ENCODE data around the gene HRG. TPM values are rescaled to one million over a fixed set of nuclear protein-coding genes. Genes with fewer than 3 reads are reported as not detected.

HRG gene
- total and polyA plus RNA-seq, 4 donors = not detected

GRCh38 chr3:186719945-186720739 is 54.3 kb downstream of the HRG start:
- H3K4me3 ChIP-seq (ENCODE audit: low read length in 2 of 2) = no peak overlapping the region
- DNase-seq (no peak), ATAC-seq (ENCODE audit: low FRiP score) (no peak)
- no peaks in the 10 kb centered on the region for H3K9me3 ChIP-seq (ENCODE audit: control insufficient read depth, low read length)
- intact Hi-C loops (cut with DNase I) = no loop called here
- no peak overlapping the region for H3K27ac ChIP-seq (ENCODE audit: low read depth in 1 of 2, low read length in 2 of 2)
- WGBS, 2 donors = 50 to 59% methylated on average over 7 of the region's 7 CpGs
- no peaks in the 10 kb centered on the region for H3K27me3 ChIP-seq (ENCODE audit: control insufficient read depth in 1 of 2, insufficient read depth in 2 of 2, low read length in 1 of 2)
- no peaks in the 10 kb centered on the region for H3K36me3 ChIP-seq (ENCODE audit: control insufficient read depth in 1 of 2, insufficient read depth in 2 of 2, low read length in 1 of 2)
- H3K4me1 ChIP-seq (ENCODE audit: control insufficient read depth in 1 of 2, insufficient read depth in 2 of 2, low read length in 2 of 2) = no peaks in the 10 kb centered on the region

GRCh38 chr3:186722457-186722856 is 56.6 kb downstream of the HRG start:
- Histone ChIP-seq H3K27ac (ENCODE audit: low read depth in 1 of 2, low read length in 2 of 2) (no peak overlapping the region), H3K36me3 (ENCODE audit: control insufficient read depth in 1 of 2, insufficient read depth in 2 of 2, low read length in 1 of 2) (no peaks in the 10 kb centered on the region), H3K9me3 (ENCODE audit: control insufficient read depth, low read length) (no peaks in the 10 kb centered on the region), H3K4me1 (ENCODE audit: control insufficient read depth in 1 of 2, insufficient read depth in 2 of 2, low read length in 2 of 2) (no peaks in the 10 kb centered on the region), H3K4me3 (ENCODE audit: low read length in 2 of 2) (no peak overlapping the region), H3K27me3 (ENCODE audit: control insufficient read depth in 1 of 2, insufficient read depth in 2 of 2, low read length in 1 of 2) (no peaks in the 10 kb centered on the region)
- DNase-seq = no peak
- 38 to 39% methylated on average over 7 of the region's 7 CpGs for WGBS, 2 donors
- intact Hi-C loops (cut with DNase I) = no loop called here
- ATAC-seq (ENCODE audit: low FRiP score) = no peak

GRCh38 chr3:186724911-186725310 is 59.1 kb downstream of the HRG start:
- Histone ChIP-seq H3K27ac (ENCODE audit: low read depth in 1 of 2, low read length in 2 of 2) (no peak overlapping the region), H3K36me3 (ENCODE audit: control insufficient read depth in 1 of 2, insufficient read depth in 2 of 2, low read length in 1 of 2) (no peaks in the 10 kb centered on the region), H3K9me3 (ENCODE audit: control insufficient read depth, low read length) (no peaks in the 10 kb centered on the region), H3K4me1 (ENCODE audit: control insufficient read depth in 1 of 2, insufficient read depth in 2 of 2, low read length in 2 of 2) (no peaks in the 10 kb centered on the region), H3K4me3 (ENCODE audit: low read length in 2 of 2) (no peak overlapping the region), H3K27me3 (ENCODE audit: control insufficient read depth in 1 of 2, insufficient read depth in 2 of 2, low read length in 1 of 2) (no peaks in the 10 kb centered on the region)
- WGBS, 2 donors = 86 to 88% methylated on average over 12 of the region's 12 CpGs
- no peak for DNase-seq
- intact Hi-C loops (cut with DNase I) = no loop called here
- ATAC-seq (ENCODE audit: low FRiP score) = no peak

Other genes starting within 250 kb of the HRG start
- 1 to 10 TPM; 3.0 to 7.5 TPM for gene CRYGS, start 121.6 kb upstream of the HRG start, total RNA-seq
- gene CRYGS, start 121.6 kb upstream of the HRG start, polyA plus RNA-seq = 10 to 100 TPM in 1 of 2 donors, 1 to 10 TPM in 1; 2.5 to 24.8 TPM
- gene TBCCD1, start 98.7 kb upstream of the HRG start, total RNA-seq = 10 to 100 TPM; 11.5 to 13.3 TPM
- 1 to 10 TPM; 5.1 to 5.3 TPM for gene TBCCD1, start 98.7 kb upstream of the HRG start, polyA plus RNA-seq
- 10 to 100 TPM; 35.0 to 47.0 TPM for gene DNAJB11, start 95.3 kb upstream of the HRG start, total RNA-seq
- 10 to 100 TPM; 36.7 to 40.2 TPM for gene DNAJB11, start 95.3 kb upstream of the HRG start, polyA plus RNA-seq
- gene AHSG, start 53.0 kb upstream of the HRG start, total RNA-seq = not detected
- gene AHSG, start 53.0 kb upstream of the HRG start, polyA plus RNA-seq = under 1 TPM in 1 of 2 donors, not detected in 1; 0.13 TPM
- gene FETUB, start 25.6 kb upstream of the HRG start, total RNA-seq = not detected
- gene FETUB, start 25.6 kb upstream of the HRG start, polyA plus RNA-seq = not detected
- gene KNG1, start 51.3 kb downstream of the HRG start, total RNA-seq = not detected
- gene KNG1, start 51.3 kb downstream of the HRG start, polyA plus RNA-seq = not detected
- gene EIF4A2, start 117.6 kb downstream of the HRG start, total RNA-seq = 100 to 1,000 TPM; 330 to 374 TPM
- gene EIF4A2, start 117.6 kb downstream of the HRG start, polyA plus RNA-seq = 100 to 1,000 TPM; 593 to 598 TPM
- 10 to 100 TPM in 1 of 2 donors, 1 to 10 TPM in 1; 9.0 to 10.4 TPM for gene RFC4, start 140.5 kb downstream of the HRG start, total RNA-seq
- 1 to 10 TPM; 6.9 to 8.2 TPM for gene RFC4, start 140.5 kb downstream of the HRG start, polyA plus RNA-seq
- 1 to 10 TPM; 1.5 to 2.9 TPM for gene ADIPOQ, start 176.7 kb downstream of the HRG start, total RNA-seq
- gene ADIPOQ, start 176.7 kb downstream of the HRG start, polyA plus RNA-seq = under 1 TPM in 1 of 2 donors, not detected in 1; 0.36 TPM